HG03097 (cell line): ENCODE data around the gene MAN1C1.

Source experiments
- ATAC-seq: cut with Tn5 transposase; IDR thresholded peaks from one replicate; pipeline ENCODE4 v1.9.1; 2021; ENCODE audit not compliant: unreplicated experiment, low FRiP score

Gene MAN1C1

DNA sequence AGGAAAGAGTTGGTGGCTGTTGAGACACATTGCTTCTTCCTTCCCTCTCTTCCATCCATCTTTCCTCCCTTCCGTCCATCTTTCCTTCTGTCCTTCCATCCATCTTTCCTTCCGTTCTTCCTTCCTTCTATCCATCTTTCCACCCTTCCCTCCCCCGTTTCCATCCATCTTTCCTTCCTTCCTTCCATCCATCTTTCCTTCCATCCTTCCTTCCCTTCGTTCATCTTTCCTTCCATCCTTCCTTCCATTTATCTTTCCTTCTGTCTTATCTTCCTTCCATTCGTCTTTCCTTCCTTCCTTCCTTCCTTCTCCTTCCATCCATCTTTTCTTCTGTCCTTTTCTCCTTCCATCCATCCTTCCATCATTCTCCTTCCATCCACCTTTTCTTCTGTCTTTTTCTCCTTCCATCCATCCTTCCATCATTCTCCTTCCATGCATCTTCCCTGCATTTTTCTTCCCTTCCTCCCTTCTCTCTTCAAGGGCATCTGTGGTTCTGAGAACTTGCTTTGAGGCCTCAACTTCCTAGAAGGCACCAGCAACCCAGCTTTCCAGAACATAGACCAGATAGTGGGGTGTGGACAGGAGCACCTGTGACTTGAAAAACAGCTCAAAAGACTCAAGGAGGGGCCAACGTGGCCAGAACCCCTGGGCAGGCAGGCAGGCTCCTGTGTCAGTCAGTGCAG is 134.5 kb downstream of the MAN1C1 start:
- no peak for ATAC-seq

GRCh38 chr1:25754470-25755181 is 138.0 kb downstream of the MAN1C1 start:
- no peak for ATAC-seq

- ATAC-seq = no peak
These were observed 139.0 kb downstream of the MAN1C1 start for GRCh38 chr1:25755475-25756125.

GRCh38 chr1:25756215-25756614 is 139.6 kb downstream of the MAN1C1 start:
- ATAC-seq = no peak

DNA sequence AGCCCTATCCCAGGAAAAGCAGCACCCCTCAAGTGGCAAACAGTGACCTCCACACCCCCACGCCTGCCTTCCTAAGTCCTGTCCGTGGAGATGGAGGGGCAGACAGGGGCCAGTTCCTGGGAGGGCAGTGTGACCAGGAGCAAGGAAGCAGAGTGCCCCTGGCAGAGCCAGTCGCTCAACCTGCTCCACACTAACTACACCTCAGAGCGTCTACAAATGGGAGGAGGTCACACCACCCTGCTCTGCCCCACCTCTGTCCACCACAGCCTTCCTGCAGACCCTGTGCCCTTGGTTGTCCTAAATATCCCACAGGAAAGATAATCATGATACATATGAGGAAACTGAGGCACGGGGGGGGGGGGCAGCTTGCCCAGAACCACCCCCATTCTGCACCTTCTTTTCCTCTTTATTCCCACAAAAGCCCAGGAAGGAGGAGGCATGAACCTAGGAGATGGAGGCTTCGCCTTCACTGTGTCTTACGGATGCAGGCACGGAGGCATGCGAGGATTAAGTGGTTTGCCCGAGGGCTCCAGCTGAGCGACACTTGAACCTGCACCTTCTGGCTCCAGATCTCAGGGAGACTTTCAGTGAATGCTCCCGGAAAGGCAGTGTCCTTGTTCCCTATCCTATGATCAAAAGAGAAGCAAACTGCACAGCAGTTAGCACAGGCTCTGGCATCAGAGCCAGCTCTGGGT is 140.7 kb downstream of the MAN1C1 start:
- ATAC-seq = no peak

GRCh38 chr1:25757846-25758185 is 141.2 kb downstream of the MAN1C1 start:
- ATAC-seq = no peak

DNA sequence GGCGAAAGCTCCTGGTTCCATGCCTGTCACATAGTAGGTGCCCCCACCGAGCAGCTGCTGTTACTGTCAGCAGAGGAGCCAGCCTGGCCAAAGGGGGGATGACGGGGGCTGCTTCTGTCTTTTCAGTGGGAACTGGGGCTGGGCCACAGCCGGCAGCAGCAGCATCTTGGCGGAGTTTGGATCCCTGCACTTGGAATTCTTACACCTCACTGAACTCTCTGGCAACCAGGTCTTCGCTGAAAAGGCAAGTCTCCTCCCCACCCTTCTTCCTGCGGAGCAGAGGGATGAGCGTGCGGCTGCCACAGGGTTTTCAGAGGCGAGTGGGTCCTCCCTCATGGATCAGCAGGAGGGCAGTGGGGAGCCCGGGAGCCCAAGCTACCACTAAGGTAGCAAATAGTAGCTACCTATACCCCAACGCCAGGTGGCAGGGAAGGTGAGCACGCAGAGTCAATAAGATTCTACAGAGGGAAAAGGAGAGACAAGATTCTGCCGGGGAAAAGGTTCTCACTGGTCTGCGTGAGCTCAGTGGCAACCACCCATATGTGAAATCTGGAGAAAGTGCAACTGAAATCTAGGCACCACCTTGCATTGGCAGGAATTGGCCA is 142.0 kb downstream of the MAN1C1 start:
- ATAC-seq = no peak

GRCh38 chr1:25760122-25760719 is 143.6 kb downstream of the MAN1C1 start:
- no peak for ATAC-seq

- no peak for ATAC-seq
These were observed 144.3 kb downstream of the MAN1C1 start for GRCh38 chr1:25760871-25761270.

GRCh38 chr1:25763493-25763892 is 146.9 kb downstream of the MAN1C1 start:
- ATAC-seq = no peak

DNA sequence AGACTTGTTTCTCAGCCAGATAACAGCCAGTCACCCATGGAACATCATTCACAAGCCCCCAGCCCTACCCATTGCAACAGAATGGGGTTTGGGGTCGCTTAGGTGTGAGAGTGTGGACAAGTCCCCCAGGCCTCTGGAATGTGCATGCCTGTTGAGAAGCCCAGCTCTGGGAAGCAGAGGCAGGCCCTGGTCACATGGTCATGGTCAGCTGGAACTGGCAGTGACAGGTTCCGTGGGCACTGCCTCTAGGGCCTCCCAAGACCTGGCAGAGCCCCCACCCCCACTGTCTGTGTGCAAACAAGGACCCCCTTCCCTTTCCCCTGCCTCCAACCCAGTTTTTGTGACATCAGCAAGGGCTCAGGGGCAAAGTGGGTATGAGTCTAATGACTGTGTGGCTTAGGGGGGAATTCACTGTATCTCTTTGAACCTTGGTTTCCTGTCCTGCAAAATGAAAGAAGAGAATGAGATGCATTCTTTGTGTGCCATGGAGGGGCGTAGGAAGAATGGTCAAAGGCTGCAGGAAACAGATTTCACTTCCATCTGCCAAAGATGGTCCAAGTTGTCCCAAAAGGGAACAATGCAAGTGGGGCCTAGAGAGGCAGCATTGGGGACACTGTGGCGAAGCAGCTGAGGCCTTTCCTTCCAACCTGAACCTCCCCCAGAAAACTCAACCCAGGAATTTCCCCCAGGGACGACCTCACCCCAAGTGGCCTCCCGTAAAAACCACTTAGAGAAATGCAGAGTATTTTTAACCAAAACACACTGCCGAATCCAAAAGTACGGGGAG is 148.7 kb downstream of the MAN1C1 start:
- ATAC-seq = no peak

- ATAC-seq = no peak
These were observed 149.5 kb downstream of the MAN1C1 start for GRCh38 chr1:25765923-25766589.

DNA sequence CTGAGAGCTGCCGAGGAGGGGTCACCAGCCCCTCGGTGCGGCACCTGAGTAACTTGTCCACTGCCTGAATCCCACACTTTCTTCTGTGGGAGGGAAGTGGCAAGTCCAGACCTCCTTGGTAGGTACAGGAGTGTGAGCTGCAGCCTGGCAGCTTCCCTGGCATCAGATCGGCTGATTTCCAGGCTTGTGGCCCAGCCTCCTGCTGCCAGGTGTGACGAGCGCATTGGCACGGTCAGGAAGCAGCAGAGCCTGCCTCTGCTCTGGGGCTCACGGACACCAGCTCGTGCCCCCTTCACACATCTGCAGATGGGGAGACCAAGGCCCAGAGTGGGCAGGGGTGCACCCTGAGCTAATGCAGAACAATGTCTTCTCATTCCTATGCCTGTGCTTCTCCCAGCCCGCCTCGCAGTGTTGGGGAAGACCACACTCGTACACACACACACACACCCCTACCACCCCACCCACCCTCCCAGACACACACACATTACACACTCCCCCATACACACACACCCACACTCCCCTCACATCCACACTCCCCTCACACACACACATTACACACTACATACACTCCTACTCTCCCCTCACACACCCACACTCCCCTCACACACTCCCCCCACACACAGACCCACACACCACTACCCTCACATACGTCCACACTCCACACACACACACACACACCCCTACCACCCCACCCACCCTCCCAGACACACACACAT is 150.3 kb downstream of the MAN1C1 start:
- ATAC-seq = no peak

DNA sequence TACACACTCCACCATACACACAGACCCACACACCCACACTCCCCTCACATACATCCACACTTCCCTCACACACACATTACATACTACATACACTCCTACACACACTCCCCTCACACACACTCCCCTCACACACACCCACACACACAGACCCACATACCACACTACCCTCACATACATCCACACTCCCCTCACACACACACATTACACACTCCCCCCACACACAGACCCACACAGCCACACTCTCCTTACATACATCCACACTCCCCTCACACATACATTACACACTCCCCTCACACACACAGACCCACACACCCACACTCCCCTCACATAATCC is 150.8 kb downstream of the MAN1C1 start:
- no peak for ATAC-seq

DNA sequence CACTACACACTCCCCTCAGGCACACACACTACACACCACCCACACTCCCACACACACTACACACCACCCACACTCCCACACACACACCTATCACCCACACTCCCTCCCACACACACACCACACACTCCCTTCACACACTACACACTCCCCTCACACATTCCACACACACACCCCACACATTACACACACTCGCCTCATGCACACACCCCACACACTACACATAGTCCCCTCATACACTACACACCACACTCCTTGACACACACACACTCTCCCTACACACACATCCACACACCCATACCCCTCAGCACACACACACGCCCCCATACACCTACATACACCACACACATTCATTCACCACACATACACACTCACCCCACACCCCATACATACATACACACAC is 152.4 kb downstream of the MAN1C1 start:
- no peak for ATAC-seq

GRCh38 chr1:25769625-25770383 is 153.2 kb downstream of the MAN1C1 start:
- ATAC-seq = no peak

GRCh38 chr1:25770541-25771220 is 154.1 kb downstream of the MAN1C1 start:
- ATAC-seq = no peak
